NB4 (cell line): Measurements from ENCODE around the gene CYP2A7.

Experiments
- MYC ChIP-seq: IDR thresholded peaks from 2 replicates; pipeline ENCODE4 v1.6.1; 2011; ENCODE audit warnings: low read depth, low read length
- POLR2A ChIP-seq: IDR thresholded peaks from 2 replicates; pipeline ENCODE4 v1.6.1; 2011; ENCODE audit warnings: mild to moderate bottlenecking; ENCODE audit not compliant: insufficient read length; ENCODE audit errors: extremely low read depth
- TF ChIP-seq, protein P1 (sequence below): IDR thresholded peaks from one replicate; pipeline ENCODE4 v1.5.1; 2012; ENCODE audit warnings: low read depth, low read length
- TF ChIP-seq, protein P2 (sequence below): IDR thresholded peaks from 2 replicates; pipeline ENCODE4 v1.6.1; 2011; ENCODE audit warnings: low read depth, low read length

DNA sequence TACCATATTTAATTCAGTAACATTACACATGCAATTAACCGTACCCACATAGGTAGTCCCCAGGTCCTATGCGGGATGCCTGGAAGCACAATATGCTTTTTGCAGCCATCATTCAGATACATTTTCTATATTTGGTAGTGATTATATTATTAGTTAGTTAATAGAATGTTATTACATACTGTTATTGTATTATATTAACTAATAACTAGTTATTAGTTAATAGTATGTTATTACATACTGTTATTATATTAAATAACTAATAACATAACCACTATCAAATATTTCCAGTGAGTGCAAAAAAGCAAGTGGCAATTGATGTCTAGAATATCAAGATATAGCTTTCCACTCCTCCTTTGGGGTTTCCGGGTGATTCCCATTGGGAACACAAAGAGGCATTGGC lies 45.5 kb upstream of the CYP2A7 start:
- TF ChIP-seq POLR2A (no peak), MYC (no peak)
- TF ChIP-seq, protein P1, sequence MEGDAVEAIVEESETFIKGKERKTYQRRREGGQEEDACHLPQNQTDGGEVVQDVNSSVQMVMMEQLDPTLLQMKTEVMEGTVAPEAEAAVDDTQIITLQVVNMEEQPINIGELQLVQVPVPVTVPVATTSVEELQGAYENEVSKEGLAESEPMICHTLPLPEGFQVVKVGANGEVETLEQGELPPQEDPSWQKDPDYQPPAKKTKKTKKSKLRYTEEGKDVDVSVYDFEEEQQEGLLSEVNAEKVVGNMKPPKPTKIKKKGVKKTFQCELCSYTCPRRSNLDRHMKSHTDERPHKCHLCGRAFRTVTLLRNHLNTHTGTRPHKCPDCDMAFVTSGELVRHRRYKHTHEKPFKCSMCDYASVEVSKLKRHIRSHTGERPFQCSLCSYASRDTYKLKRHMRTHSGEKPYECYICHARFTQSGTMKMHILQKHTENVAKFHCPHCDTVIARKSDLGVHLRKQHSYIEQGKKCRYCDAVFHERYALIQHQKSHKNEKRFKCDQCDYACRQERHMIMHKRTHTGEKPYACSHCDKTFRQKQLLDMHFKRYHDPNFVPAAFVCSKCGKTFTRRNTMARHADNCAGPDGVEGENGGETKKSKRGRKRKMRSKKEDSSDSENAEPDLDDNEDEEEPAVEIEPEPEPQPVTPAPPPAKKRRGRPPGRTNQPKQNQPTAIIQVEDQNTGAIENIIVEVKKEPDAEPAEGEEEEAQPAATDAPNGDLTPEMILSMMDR, result no peak
- TF ChIP-seq, protein P2, sequence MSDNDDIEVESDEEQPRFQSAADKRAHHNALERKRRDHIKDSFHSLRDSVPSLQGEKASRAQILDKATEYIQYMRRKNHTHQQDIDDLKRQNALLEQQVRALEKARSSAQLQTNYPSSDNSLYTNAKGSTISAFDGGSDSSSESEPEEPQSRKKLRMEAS, result no peak
